ENCODE measurements around the gene PPHLN1.
A peak's percentile ranks its signal among the peaks of the same experiment; 100 is the strongest.

The PPHLN1 gene

GRCh38 chr12:42482041-42482747 lies 156.2 kb downstream of the PPHLN1 start:
- Histone ChIP-seq H3K9ac (ENCODE audit: low read length in 2 of 2) (peak overlapping the region; percentile 63 to 66), H3K4me3 (ENCODE audit: low read length in 2 of 2) (peak overlapping the region; percentile 78 to 92), H3K27ac (ENCODE audit: low read length) (peak overlapping the region; percentile 69), H3K9me3 (ENCODE audit: control insufficient read depth in 2 of 2, low read length in 2 of 2) (no peaks in the 10 kb centered on the region), H3K27me3 (ENCODE audit: control insufficient read depth in 1 of 2, insufficient read depth in 2 of 2, low read length in 2 of 2) (no peaks in the 10 kb centered on the region), H3K4me1 (ENCODE audit: control insufficient read depth, insufficient read depth, low read length) (peaks cover 11% of the 10 kb centered on the region), H3K36me3 (ENCODE audit: control insufficient read depth in 2 of 2, insufficient read depth in 2 of 2, low read length in 2 of 2) (no peaks in the 10 kb centered on the region)

DNA sequence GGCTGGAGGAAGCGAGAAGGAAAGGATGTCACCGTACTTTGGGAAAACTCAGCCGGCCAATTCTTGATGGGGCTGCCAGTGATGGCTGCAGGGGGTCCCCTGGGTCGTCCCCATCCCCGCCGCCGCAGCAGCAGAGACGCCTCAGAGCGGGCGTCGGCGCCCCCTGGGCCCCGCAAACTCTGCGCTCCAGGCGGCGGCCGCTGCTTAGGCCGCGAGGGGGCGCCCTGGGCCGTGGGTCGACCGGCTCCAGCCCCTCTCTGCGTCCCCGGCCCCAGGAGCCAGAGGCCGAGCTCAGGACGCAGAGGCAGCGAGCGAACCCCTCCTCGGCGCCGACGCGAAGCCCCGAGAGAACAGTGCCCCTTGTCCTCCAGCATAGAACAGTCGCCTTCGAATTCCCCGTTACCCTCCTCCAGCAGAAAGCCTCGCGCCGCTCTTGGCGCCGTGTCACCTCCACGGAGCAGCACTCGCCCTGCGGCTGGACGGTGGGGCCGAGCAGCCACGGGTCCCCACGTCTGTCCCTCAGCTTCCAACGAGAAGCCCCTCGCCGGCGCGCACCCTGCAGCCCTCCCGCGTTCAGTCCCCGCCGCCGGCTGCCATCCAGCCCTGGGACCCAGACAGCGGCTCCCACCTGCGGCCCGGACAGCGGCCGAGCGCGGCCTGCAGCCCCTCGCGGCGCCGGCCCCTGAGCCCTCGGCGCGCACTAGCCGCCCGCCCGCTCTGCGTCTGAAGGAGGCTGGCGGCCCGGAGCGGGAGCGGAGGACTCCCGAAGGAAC lies 157.0 kb downstream of the PPHLN1 start:
- Histone ChIP-seq H3K9ac (ENCODE audit: low read length in 2 of 2) (peak overlapping the region; percentile 63 to 66), H3K9me3 (ENCODE audit: control insufficient read depth in 2 of 2, low read length in 2 of 2) (no peaks in the 10 kb centered on the region), H3K4me1 (ENCODE audit: control insufficient read depth, insufficient read depth, low read length) (peaks cover 11% of the 10 kb centered on the region), H3K27me3 (ENCODE audit: control insufficient read depth in 1 of 2, insufficient read depth in 2 of 2, low read length in 2 of 2) (no peaks in the 10 kb centered on the region), H3K36me3 (ENCODE audit: control insufficient read depth in 2 of 2, insufficient read depth in 2 of 2, low read length in 2 of 2) (no peaks in the 10 kb centered on the region), H3K27ac (ENCODE audit: low read length) (peak overlapping the region; percentile 69), H3K4me3 (ENCODE audit: low read length in 2 of 2) (peak overlapping the region; percentile 78 to 92)

- H3K9me3 ChIP-seq (ENCODE audit: control insufficient read depth in 2 of 2, low read length in 2 of 2): no peaks in the 10 kb centered on the region
- H3K27me3 ChIP-seq (ENCODE audit: control insufficient read depth in 1 of 2, insufficient read depth in 2 of 2, low read length in 2 of 2): no peaks in the 10 kb centered on the region
- peak overlapping the region; percentile 78 to 92 for H3K4me3 ChIP-seq (ENCODE audit: low read length in 2 of 2)
- no peaks in the 10 kb centered on the region for H3K36me3 ChIP-seq (ENCODE audit: control insufficient read depth in 2 of 2, insufficient read depth in 2 of 2, low read length in 2 of 2)
- H3K9ac ChIP-seq (ENCODE audit: low read length in 2 of 2): peak overlapping the region; percentile 63 to 66
- peak overlapping the region; percentile 69 for H3K27ac ChIP-seq (ENCODE audit: low read length)
- H3K4me1 ChIP-seq (ENCODE audit: control insufficient read depth, insufficient read depth, low read length): peaks cover 11% of the 10 kb centered on the region
Measured at GRCh38 chr12:42483521-42483790, 157.5 kb downstream of the PPHLN1 start.

- Histone ChIP-seq H3K4me1 (ENCODE audit: control insufficient read depth, insufficient read depth, low read length) (peaks cover 8% of the 10 kb centered on the region), H3K27ac (ENCODE audit: low read length) (no peak overlapping the region), H3K4me3 (ENCODE audit: low read length in 2 of 2) (no peak overlapping the region), H3K9ac (ENCODE audit: low read length in 2 of 2) (no peak overlapping the region), H3K27me3 (ENCODE audit: control insufficient read depth in 1 of 2, insufficient read depth in 2 of 2, low read length in 2 of 2) (no peaks in the 10 kb centered on the region), H3K9me3 (ENCODE audit: control insufficient read depth in 2 of 2, low read length in 2 of 2) (no peaks in the 10 kb centered on the region), H3K36me3 (ENCODE audit: control insufficient read depth in 2 of 2, insufficient read depth in 2 of 2, low read length in 2 of 2) (no peaks in the 10 kb centered on the region)
Measured at GRCh38 chr12:42484996-42485395, 159.0 kb downstream of the PPHLN1 start.

- H3K4me1 ChIP-seq (ENCODE audit: control insufficient read depth, insufficient read depth, low read length): peaks cover 6% of the 10 kb centered on the region
- H3K27me3 ChIP-seq (ENCODE audit: control insufficient read depth in 1 of 2, insufficient read depth in 2 of 2, low read length in 2 of 2): no peaks in the 10 kb centered on the region
- no peaks in the 10 kb centered on the region for H3K9me3 ChIP-seq (ENCODE audit: control insufficient read depth in 2 of 2, low read length in 2 of 2)
- H3K9ac ChIP-seq (ENCODE audit: low read length in 2 of 2): no peak overlapping the region
- H3K27ac ChIP-seq (ENCODE audit: low read length): no peak overlapping the region
- H3K36me3 ChIP-seq (ENCODE audit: control insufficient read depth in 2 of 2, insufficient read depth in 2 of 2, low read length in 2 of 2): no peaks in the 10 kb centered on the region
- H3K4me3 ChIP-seq (ENCODE audit: low read length in 2 of 2): no peak overlapping the region
Measured at GRCh38 chr12:42485823-42486222, 159.9 kb downstream of the PPHLN1 start.

GRCh38 chr12:42486407-42486806 lies 160.4 kb downstream of the PPHLN1 start:
- Histone ChIP-seq H3K4me3 (ENCODE audit: low read length in 2 of 2) (no peak overlapping the region), H3K27me3 (ENCODE audit: control insufficient read depth in 1 of 2, insufficient read depth in 2 of 2, low read length in 2 of 2) (no peaks in the 10 kb centered on the region), H3K36me3 (ENCODE audit: control insufficient read depth in 2 of 2, insufficient read depth in 2 of 2, low read length in 2 of 2) (no peaks in the 10 kb centered on the region), H3K4me1 (ENCODE audit: control insufficient read depth, insufficient read depth, low read length) (peaks cover 6% of the 10 kb centered on the region), H3K9me3 (ENCODE audit: control insufficient read depth in 2 of 2, low read length in 2 of 2) (no peaks in the 10 kb centered on the region), H3K9ac (ENCODE audit: low read length in 2 of 2) (no peak overlapping the region), H3K27ac (ENCODE audit: low read length) (no peak overlapping the region)

DNA sequence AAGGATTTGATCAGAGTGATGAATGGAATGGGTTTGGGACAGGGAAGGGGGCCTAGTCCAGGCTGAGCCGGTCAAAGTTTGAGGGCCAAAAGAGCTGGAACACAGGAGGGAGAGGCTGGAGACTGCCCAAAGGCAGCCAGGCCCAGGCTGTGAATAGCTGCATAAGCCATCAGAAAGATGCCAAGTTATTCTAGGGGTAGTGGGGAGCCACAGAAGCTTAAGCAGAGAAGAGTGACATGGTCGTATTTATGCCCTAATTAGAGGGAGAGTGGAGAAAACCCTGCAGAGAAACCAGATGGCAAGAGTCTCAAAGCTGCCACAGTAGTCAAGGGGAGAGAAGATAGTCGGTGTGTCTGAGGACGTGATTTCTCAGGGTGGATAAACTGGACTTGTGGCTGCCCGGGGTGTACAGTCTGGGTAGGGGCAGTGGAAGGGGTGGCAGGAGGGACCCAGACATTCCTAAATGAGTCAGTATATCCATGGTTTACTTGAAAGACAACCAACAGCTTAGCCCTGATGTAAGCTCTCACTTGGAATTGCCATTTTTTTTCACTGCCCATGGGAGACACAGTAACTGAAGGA lies 164.4 kb downstream of the PPHLN1 start:
- H3K4me3 ChIP-seq (ENCODE audit: low read length in 2 of 2): no peak overlapping the region
- no peak overlapping the region for H3K27ac ChIP-seq (ENCODE audit: low read length)
- H3K9ac ChIP-seq (ENCODE audit: low read length in 2 of 2): no peak overlapping the region
- H3K4me1 ChIP-seq (ENCODE audit: control insufficient read depth, insufficient read depth, low read length): no peaks in the 10 kb centered on the region
- H3K27me3 ChIP-seq (ENCODE audit: control insufficient read depth in 1 of 2, insufficient read depth in 2 of 2, low read length in 2 of 2): no peaks in the 10 kb centered on the region
- no peaks in the 10 kb centered on the region for H3K9me3 ChIP-seq (ENCODE audit: control insufficient read depth in 2 of 2, low read length in 2 of 2)
- H3K36me3 ChIP-seq (ENCODE audit: control insufficient read depth in 2 of 2, insufficient read depth in 2 of 2, low read length in 2 of 2): no peaks in the 10 kb centered on the region
